HepG2 (cell line): Measurements from ENCODE around the gene UTP11.

Experiments used
- IRF2 ChIP-seq: IDR thresholded peaks from 2 replicates; pipeline ENCODE4 v1.6.1; 2018; ENCODE audit warnings: missing genetic modification reagents, missing compliant biosample characterization
- TF ChIP-seq, protein P1 (sequence below): sonication (generic); formaldehyde crosslinking; IDR thresholded peaks from 2 replicates; pipeline ENCODE4 v1.5.0; 2020; ENCODE audit warnings: mild to moderate bottlenecking, missing genetic modification reagents, moderate library complexity

DNA sequence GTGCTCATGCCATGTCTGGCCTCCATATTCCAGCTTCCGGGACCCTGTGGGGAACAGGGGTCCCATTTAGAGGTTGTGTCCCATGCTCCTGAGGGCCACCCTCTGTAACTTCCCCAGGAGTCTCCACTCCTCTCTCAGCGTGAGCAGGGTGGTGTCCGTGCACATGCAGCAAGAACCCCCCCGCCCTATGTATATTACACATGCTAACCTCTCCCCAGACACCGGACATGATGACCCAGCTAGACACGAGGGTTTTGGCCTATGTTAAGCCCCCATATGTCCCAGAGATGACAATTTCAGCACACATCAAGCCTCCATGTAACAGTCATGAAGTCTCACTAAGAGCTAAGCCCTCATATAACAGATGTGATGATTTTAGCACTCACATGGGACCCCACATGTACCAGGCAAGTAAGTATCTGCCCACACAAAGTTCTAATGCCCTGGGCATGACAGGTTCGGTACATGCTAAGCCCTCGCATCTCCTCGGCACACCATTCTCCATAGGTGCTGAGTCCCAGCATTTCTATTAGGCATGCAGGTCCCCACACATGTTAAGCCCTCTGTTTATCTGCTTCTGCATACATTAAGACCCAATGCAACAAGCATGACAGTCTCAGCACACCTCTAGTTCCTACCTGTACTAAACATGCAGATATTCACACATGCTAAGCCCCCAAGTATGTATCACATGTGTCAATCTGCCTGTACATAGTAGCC is 14.3 kb upstream of the UTP11 start:
- no peak for TF ChIP-seq IRF2
- TF ChIP-seq, protein P1, sequence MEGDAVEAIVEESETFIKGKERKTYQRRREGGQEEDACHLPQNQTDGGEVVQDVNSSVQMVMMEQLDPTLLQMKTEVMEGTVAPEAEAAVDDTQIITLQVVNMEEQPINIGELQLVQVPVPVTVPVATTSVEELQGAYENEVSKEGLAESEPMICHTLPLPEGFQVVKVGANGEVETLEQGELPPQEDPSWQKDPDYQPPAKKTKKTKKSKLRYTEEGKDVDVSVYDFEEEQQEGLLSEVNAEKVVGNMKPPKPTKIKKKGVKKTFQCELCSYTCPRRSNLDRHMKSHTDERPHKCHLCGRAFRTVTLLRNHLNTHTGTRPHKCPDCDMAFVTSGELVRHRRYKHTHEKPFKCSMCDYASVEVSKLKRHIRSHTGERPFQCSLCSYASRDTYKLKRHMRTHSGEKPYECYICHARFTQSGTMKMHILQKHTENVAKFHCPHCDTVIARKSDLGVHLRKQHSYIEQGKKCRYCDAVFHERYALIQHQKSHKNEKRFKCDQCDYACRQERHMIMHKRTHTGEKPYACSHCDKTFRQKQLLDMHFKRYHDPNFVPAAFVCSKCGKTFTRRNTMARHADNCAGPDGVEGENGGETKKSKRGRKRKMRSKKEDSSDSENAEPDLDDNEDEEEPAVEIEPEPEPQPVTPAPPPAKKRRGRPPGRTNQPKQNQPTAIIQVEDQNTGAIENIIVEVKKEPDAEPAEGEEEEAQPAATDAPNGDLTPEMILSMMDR (CRISPR knock-in tag) = no peak
